GM21576 (cell line): ENCODE results near the gene C18orf54.
A peak's percentile ranks its signal among the peaks of the same experiment; 100 is the strongest.
"Not testable (repeated sequence)": the region's sequence is repeated elsewhere in the genome, so short reads cannot be mapped to it uniquely, and the experiment has no call there.

Experiments
- ATAC-seq: cut with Tn5 transposase; IDR thresholded peaks from one replicate; pipeline ENCODE4 v1.9.1; 2021; ENCODE audit warnings: mild to moderate bottlenecking, moderate library complexity; ENCODE audit not compliant: unreplicated experiment

C18orf54 gene

DNA sequence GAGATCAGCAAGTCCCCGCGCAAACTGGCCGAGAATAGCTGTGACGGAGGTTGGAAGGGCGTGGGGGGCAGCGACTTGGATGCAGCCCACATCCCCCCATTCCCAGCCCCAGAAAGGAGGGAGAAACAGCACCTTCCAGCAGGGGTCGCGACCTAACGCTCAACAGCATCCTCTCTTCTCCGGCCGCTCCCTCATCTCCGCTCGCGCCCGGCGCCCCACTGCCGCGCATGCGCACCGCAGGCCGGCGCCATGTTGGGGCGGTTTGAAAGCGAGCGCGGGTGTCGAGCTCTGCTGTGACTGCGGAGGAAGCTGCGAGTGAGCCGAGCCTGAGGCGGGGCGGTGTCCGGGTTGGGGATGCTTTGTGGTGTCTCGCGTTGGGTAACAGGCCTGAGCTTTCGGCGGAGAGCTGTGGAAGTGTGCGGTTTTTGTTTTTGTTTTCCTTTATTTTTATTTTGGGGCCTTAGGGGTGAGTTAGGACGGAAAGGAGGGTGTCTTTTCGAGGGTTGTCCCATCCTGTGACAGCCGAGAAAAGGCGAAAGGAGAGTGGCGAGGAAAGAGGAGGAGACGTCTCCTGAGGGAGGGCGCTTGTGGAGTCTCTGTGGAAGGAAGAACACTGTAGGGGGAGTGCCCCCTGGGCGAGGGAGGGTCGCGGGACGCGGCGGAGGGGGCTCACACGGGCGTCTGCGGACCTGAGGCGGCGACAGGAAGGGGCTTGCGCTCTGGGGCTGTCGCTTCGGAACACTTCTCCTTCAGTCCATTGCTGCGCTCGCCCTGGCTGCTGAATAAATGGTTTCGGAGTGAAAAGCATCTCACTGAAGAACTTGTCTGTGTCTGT lies at the start of gene C18orf54, which contains the start of gene STARD6:
Gene C18orf54 (plus strand): TSS at position 247 of the 835 bp plus-strand sequence. CDS start 2,667 bp downstream, outside the sequence.
Gene STARD6 (minus strand): TSS at position 199 of the 835 bp plus-strand sequence. CDS start 3,285 bp downstream, outside the sequence.
- peak; percentile 93 for ATAC-seq

- not testable (repeated sequence) for ATAC-seq
These were observed 48.1 kb upstream of the C18orf54 start for GRCh38 chr18:54309564-54309963.

GRCh38 chr18:54316071-54316820 lies 41.5 kb upstream of the C18orf54 start:
- no peak for ATAC-seq

DNA sequence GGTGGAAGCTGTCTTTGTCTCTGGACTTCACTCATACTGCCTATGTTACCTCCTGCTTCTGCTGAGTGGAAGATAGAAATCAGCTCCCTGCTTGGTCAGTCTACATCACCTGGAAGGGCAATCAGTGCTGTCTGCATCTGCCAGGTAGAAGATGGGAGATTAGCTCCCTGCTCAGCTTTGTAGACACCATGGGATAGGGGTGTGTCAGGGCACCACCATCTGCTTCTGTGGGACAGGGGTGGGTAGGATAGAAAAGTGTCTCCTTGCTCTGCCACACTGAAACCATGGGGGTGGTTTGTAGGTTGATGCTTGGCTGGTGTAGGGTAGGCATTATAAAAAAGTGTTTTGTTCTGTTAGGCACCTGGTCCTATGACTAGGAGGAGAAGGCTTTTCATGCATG lies 34.1 kb upstream of the C18orf54 start:
- no peak for ATAC-seq

DNA sequence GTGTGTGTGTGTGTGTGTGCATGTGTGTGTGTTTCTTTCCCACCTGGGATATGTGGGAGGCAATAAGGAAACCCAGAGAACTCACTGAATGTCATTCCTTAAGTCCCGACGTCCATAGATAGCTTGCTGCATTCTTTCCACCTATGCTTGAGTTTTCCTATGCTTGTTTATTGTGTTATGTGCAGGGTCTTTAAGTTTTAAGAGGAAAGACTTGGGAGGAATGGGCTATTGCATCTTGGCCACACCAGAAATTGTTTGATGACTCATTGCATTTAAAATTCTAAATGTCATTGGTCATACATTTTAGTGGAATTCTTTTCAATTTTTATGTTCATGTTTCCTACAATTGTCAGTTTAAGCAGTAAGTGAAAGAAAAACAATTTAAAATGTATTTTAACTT lies 33.7 kb upstream of the C18orf54 start:
- no peak for ATAC-seq

GRCh38 chr18:54327818-54328217 lies 29.9 kb upstream of the C18orf54 start:
- no peak for ATAC-seq

GRCh38 chr18:54329787-54330186 lies 27.9 kb upstream of the C18orf54 start:
- no peak for ATAC-seq

GRCh38 chr18:54330768-54331548 lies 26.7 kb upstream of the C18orf54 start:
- ATAC-seq = no peak

GRCh38 chr18:54335638-54336173 lies 22.0 kb upstream of the C18orf54 start:
- ATAC-seq = no peak

GRCh38 chr18:54338230-54338629 lies 19.5 kb upstream of the C18orf54 start:
- no peak for ATAC-seq

GRCh38 chr18:54351186-54351585 lies 6.5 kb upstream of the C18orf54 start:
- no peak for ATAC-seq

DNA sequence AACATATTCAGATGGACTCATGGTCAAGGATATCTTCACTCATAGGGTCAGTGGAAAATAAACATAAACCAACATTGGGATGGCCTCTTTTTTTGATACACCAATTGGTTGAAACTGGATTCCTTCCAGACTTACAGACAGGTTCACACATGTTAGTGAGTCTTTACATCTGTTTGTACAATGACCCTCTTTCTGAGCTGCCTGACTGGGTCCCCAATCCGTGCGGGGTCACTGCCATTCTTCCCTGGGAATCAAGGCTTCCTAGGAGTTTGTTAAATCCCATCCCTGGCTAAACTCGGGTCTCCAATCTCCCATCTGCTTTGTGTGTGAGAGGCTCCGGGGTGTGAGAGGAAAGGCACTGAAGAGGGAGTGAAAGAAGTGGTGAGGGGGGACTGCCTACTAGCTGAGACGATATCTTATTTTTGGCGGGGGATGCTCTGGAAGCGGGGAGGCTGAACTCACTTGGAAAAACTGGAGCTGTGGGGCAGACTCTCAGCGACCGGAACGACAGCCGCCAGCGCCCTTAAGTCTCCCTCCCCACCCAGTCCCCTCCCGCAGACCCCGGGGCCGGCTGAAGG lies 535 bp upstream of the C18orf54 start:
- ATAC-seq = no peak

GRCh38 chr18:54358495-54359040 lies 862 bp downstream of the C18orf54 start:
- ATAC-seq = peak; percentile 5

- ATAC-seq = no peak
These were observed 1.5 kb downstream of the C18orf54 start for GRCh38 chr18:54359233-54359632.

- ATAC-seq = no peak
These were observed 2.7 kb downstream of the C18orf54 start for GRCh38 chr18:54360406-54360805.

DNA sequence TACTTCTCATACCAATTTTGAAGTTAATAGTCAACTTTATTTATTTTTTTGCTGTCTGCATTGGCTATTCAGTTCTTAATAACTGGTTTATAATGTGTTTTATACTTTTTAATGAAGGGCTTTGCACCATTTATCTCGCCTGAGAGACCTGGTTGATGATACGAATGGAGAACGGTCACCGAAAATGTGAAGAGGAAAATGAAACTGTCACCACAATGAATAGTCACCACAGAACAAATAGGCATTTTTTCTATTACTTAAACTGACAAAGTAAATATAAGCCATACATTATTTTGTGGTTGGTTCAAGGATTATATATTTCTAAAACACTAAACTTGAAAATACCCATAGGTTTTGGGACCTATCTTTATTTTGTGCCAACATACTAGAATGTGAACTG lies 20.4 kb downstream of the C18orf54 start:
- ATAC-seq = peak; percentile 75

- ATAC-seq = no peak
These were observed 23.9 kb downstream of the C18orf54 start for GRCh38 chr18:54381640-54382039.

DNA sequence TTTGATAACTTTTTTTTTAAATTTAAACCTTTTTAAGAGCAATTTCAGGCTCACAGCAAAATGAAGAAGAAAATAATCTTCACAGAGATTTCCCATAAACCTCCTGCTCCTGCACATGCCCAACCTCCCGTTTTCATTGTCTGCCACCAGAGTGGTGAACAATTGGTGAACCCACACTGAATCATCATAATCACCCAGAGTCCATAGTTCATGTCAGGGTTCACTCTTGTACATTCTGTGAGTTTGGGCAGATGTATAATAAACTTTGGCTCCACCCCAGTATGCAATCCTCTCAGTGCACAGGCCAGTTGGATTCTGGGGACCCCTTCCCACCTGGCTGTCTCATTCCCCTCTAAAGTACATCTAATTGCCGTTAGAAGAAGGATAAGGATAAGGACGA lies 24.4 kb downstream of the C18orf54 start:
- no peak for ATAC-seq

DNA sequence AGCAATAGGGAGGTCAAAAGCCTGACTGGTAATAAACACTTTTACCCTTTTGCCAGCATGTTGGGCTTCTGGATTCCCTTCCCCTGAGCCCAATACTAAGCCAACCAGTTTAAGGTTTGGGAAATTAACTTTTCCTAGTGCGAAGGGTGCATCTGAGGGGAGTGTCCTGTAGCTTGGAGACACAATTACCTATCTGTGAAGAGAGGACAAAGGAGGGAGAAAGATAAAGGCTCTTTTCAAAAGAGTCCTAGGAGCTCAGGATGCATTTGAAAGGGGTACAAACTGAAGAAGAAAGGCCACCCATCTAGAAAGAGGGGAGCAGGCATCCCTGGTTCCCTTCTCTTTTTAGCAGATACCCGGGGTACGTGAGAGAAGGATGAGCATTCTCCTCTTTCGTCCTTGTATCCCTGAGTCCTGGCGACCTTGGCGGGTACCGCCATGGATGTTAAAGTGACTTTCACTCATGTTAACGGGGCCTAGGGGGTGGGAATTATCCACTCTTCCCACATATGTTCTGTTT lies 25.1 kb downstream of the C18orf54 start:
- no peak for ATAC-seq

DNA sequence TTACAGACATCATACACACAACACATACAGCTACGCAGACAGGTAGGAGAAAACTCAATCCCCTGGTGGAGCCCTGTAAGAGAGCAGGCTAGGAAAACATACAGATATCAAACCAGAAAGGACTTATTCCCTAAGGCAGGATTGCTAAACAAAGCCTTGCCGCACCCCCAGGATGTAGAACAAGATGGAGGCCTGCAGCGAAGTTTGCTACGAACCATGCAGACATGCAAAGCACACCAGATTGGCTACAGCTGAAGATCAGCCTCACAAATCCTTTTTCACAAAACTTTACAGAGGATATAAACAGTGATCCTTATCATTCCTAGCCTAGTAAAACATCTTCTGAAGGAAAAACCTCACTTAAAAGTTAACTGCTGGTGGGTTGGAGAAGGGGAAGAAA lies 28.3 kb downstream of the C18orf54 start:
- no peak for ATAC-seq
